ENCODE data around the gene EDEM3. TPM values are rescaled to one million over a fixed set of nuclear protein-coding genes. Genes with fewer than 3 reads are reported as not detected.

Gene EDEM3
- polyA plus RNA-seq, 2 donors = 6.0 to 6.7 TPM

DNA sequence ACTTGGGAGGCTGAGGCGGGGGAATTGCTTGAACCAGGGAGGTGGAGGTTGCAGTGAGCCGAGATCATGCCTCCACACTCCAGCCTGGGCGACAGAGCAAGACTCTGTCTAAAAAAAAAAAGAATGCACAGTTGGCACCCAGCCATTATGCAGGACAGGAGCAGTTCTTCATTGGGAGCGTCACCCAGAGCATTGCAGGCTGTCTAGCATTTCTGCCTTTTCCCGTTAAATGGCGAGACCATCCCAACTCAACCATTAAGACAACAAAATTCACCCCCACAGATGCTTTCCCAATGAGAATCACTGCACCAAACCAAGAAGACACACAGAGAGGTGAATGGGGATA, 105.8 kb downstream of the EDEM3 start:
- Histone ChIP-seq H3K36me3 (ENCODE audit: control insufficient read depth in 2 of 2, insufficient read depth in 2 of 2, low read length in 1 of 2) (no peaks in the 10 kb centered on the region), H3K27me3 (ENCODE audit: control insufficient read depth in 1 of 2, insufficient read depth in 2 of 2, low read length in 2 of 2) (no peaks in the 10 kb centered on the region), H3K27ac (ENCODE audit: low read depth in 2 of 2, low read length in 1 of 2) (no peak overlapping the region), H3K9me3 (ENCODE audit: control insufficient read depth in 2 of 2, insufficient read depth in 1 of 2, low read depth in 1 of 2, low read length in 1 of 2) (no peaks in the 10 kb centered on the region), H3K4me1 (ENCODE audit: control insufficient read depth in 2 of 2, insufficient read depth in 2 of 2, low read length in 1 of 2) (peaks cover 0 to 3% of the 10 kb centered on the region in 2 donors), H3K4me3 (ENCODE audit: low read depth in 1 of 2, low read length in 2 of 2) (no peak overlapping the region)
- WGBS, 2 donors = 78 to 82% methylated on average over 6 of the region's 6 CpGs

DNA sequence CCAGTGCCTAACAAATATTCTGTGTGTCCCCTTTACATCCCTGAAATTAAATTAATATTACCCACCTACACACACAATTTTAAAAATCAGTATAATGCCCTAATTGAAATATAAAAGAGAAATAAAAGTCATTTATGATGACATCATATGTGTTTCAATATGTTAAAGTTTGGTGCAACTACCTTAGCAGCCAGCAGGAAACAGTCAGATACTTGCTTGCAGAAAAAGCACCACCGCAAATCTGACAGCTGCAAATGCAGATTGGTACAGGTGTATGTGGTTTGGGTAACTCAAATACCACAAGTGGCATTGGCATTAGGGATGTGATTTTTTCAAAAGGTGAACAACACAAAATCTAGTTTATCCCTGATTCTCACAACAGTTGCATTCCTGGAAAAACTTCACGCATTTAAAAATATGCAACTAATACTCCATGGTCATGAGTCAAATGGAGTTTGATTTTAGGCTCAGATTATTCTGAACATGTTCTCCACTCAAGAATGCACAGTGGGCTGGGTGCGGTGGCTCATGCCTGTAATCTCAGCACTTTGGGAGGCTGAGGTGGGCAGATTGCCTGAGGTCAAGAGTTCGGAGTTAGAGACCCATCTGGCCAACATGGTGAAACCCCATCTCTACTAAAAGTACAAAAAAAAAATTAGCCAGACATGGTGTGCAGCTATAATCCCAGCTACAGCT, 106.3 kb downstream of the EDEM3 start:
- Histone ChIP-seq H3K4me1 (ENCODE audit: control insufficient read depth in 2 of 2, insufficient read depth in 2 of 2, low read length in 1 of 2) (peaks cover 0 to 3% of the 10 kb centered on the region in 2 donors), H3K27ac (ENCODE audit: low read depth in 2 of 2, low read length in 1 of 2) (no peak overlapping the region), H3K36me3 (ENCODE audit: control insufficient read depth in 2 of 2, insufficient read depth in 2 of 2, low read length in 1 of 2) (no peaks in the 10 kb centered on the region), H3K27me3 (ENCODE audit: control insufficient read depth in 1 of 2, insufficient read depth in 2 of 2, low read length in 2 of 2) (no peaks in the 10 kb centered on the region), H3K9me3 (ENCODE audit: control insufficient read depth in 2 of 2, insufficient read depth in 1 of 2, low read depth in 1 of 2, low read length in 1 of 2) (no peaks in the 10 kb centered on the region), H3K4me3 (ENCODE audit: low read depth in 1 of 2, low read length in 2 of 2) (no peak overlapping the region)
- WGBS, 2 donors = 89 to 94% methylated on average over 4 of the region's 4 CpGs

DNA sequence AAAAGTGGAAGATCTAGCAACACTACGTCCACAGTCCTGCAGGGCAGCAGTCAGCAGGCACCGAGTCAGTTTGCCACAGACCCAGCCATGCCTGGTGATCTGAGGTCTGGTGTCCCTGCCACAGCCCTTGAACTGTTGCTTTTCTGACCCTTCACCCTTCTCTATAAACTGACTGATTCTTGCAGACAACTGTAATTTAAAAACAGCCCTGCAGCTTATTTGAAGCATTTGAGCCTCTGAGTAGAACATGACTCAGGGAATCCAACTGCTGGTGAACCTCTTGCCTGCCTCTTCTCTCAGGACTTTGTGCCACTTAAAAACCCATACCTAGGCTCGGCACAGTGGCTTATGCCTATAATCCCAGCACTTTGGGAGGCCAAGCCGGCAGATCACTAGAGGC, 107.2 kb downstream of the EDEM3 start:
- Histone ChIP-seq H3K4me3 (ENCODE audit: low read depth in 1 of 2, low read length in 2 of 2) (no peak overlapping the region), H3K36me3 (ENCODE audit: control insufficient read depth in 2 of 2, insufficient read depth in 2 of 2, low read length in 1 of 2) (no peaks in the 10 kb centered on the region), H3K27me3 (ENCODE audit: control insufficient read depth in 1 of 2, insufficient read depth in 2 of 2, low read length in 2 of 2) (no peaks in the 10 kb centered on the region), H3K27ac (ENCODE audit: low read depth in 2 of 2, low read length in 1 of 2) (no peak overlapping the region), H3K4me1 (ENCODE audit: control insufficient read depth in 2 of 2, insufficient read depth in 2 of 2, low read length in 1 of 2) (peaks cover 0 to 3% of the 10 kb centered on the region in 2 donors), H3K9me3 (ENCODE audit: control insufficient read depth in 2 of 2, insufficient read depth in 1 of 2, low read depth in 1 of 2, low read length in 1 of 2) (no peaks in the 10 kb centered on the region)
- WGBS, 2 donors = 85 to 87% methylated on average over 4 of the region's 4 CpGs

GRCh38 chr1:184646824-184647223, 107.8 kb downstream of the EDEM3 start:
- H3K27ac ChIP-seq (ENCODE audit: low read depth in 2 of 2, low read length in 1 of 2) = no peak overlapping the region
- 91 to 93% methylated on average over 3 of the region's 3 CpGs for WGBS, 2 donors

GRCh38 chr1:184646178-184646701, 108.4 kb downstream of the EDEM3 start:
- WGBS, 2 donors = 76 to 84% methylated on average over 3 of the region's 3 CpGs
- Histone ChIP-seq H3K9me3 (ENCODE audit: control insufficient read depth in 2 of 2, insufficient read depth in 1 of 2, low read depth in 1 of 2, low read length in 1 of 2) (no peaks in the 10 kb centered on the region), H3K27ac (ENCODE audit: low read depth in 2 of 2, low read length in 1 of 2) (no peak overlapping the region), H3K36me3 (ENCODE audit: control insufficient read depth in 2 of 2, insufficient read depth in 2 of 2, low read length in 1 of 2) (no peaks in the 10 kb centered on the region), H3K27me3 (ENCODE audit: control insufficient read depth in 1 of 2, insufficient read depth in 2 of 2, low read length in 2 of 2) (no peaks in the 10 kb centered on the region), H3K4me3 (ENCODE audit: low read depth in 1 of 2, low read length in 2 of 2) (no peak overlapping the region), H3K4me1 (ENCODE audit: control insufficient read depth in 2 of 2, insufficient read depth in 2 of 2, low read length in 1 of 2) (peaks cover 0 to 3% of the 10 kb centered on the region in 2 donors)

More at GRCh38 chr1:184646824-184647223, 107.8 kb downstream of the EDEM3 start:
- Histone ChIP-seq H3K4me3 (ENCODE audit: low read depth in 1 of 2, low read length in 2 of 2) (no peak overlapping the region), H3K36me3 (ENCODE audit: control insufficient read depth in 2 of 2, insufficient read depth in 2 of 2, low read length in 1 of 2) (no peaks in the 10 kb centered on the region), H3K9me3 (ENCODE audit: control insufficient read depth in 2 of 2, insufficient read depth in 1 of 2, low read depth in 1 of 2, low read length in 1 of 2) (no peaks in the 10 kb centered on the region), H3K4me1 (ENCODE audit: control insufficient read depth in 2 of 2, insufficient read depth in 2 of 2, low read length in 1 of 2) (peaks cover 0 to 3% of the 10 kb centered on the region in 2 donors), H3K27me3 (ENCODE audit: control insufficient read depth in 1 of 2, insufficient read depth in 2 of 2, low read length in 2 of 2) (no peaks in the 10 kb centered on the region)

DNA sequence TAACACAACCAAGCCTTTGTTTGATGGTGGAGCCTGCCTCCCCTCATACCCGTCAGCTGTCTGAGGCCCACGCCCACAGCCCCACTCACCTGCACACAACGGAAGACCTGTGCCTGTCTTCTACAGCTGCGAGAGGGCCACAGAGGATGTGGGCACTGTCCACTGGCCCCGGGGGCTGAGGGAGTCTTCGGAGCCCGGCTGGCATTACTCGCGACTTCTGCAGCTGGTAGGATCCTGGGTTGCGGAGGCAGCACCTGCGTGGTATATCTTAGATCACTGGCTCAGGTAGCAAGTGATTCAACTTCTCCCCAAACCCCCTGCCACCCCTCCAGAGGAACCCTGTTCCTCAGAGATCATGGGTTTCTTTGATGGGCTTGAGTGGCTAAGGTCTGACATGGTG, 109.9 kb downstream of the EDEM3 start:
- no peaks in the 10 kb centered on the region for H3K36me3 ChIP-seq (ENCODE audit: control insufficient read depth in 2 of 2, insufficient read depth in 2 of 2, low read length in 1 of 2)
- H3K4me1 ChIP-seq (ENCODE audit: control insufficient read depth in 2 of 2, insufficient read depth in 2 of 2, low read length in 1 of 2) = peaks cover 0 to 3% of the 10 kb centered on the region in 2 donors
- H3K27me3 ChIP-seq (ENCODE audit: control insufficient read depth in 1 of 2, insufficient read depth in 2 of 2, low read length in 2 of 2) = no peaks in the 10 kb centered on the region
- H3K27ac ChIP-seq (ENCODE audit: low read depth in 2 of 2, low read length in 1 of 2) = no peak overlapping the region
- no peak overlapping the region for H3K4me3 ChIP-seq (ENCODE audit: low read depth in 1 of 2, low read length in 2 of 2)
- no peaks in the 10 kb centered on the region for H3K9me3 ChIP-seq (ENCODE audit: control insufficient read depth in 2 of 2, insufficient read depth in 1 of 2, low read depth in 1 of 2, low read length in 1 of 2)
- 91 to 96% methylated on average over 11 of the region's 11 CpGs for WGBS, 2 donors

DNA sequence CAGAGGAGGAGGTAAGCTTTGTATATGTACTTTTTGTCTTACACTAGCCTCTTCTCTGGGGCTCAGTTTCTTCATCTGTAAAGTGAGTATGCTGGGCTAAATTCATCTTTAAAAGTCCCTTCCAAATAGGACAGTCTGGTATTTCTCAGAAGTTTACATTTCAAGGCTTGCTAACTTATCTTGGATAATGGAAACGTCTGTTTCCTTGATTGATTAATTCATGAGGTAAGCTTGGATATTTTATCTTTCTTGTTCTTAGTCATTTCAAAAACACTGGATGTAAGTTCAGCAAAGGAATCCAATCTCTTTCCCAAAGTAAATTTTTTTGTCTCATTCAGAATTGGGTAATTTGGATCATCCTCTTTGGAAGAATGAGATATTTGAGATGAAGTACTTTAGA, 111.0 kb downstream of the EDEM3 start:
- 20 to 29% methylated on average over 1 of the region's 1 CpG for WGBS, 2 donors
- H3K27ac ChIP-seq (ENCODE audit: low read depth in 2 of 2, low read length in 1 of 2) = no peak overlapping the region
- H3K36me3 ChIP-seq (ENCODE audit: control insufficient read depth in 2 of 2, insufficient read depth in 2 of 2, low read length in 1 of 2) = no peaks in the 10 kb centered on the region
- H3K4me3 ChIP-seq (ENCODE audit: low read depth in 1 of 2, low read length in 2 of 2) = no peak overlapping the region
- H3K27me3 ChIP-seq (ENCODE audit: control insufficient read depth in 1 of 2, insufficient read depth in 2 of 2, low read length in 2 of 2) = no peaks in the 10 kb centered on the region
- no peaks in the 10 kb centered on the region for H3K9me3 ChIP-seq (ENCODE audit: control insufficient read depth in 2 of 2, insufficient read depth in 1 of 2, low read depth in 1 of 2, low read length in 1 of 2)
- peaks cover 0 to 3% of the 10 kb centered on the region in 2 donors for H3K4me1 ChIP-seq (ENCODE audit: control insufficient read depth in 2 of 2, insufficient read depth in 2 of 2, low read length in 1 of 2)

DNA sequence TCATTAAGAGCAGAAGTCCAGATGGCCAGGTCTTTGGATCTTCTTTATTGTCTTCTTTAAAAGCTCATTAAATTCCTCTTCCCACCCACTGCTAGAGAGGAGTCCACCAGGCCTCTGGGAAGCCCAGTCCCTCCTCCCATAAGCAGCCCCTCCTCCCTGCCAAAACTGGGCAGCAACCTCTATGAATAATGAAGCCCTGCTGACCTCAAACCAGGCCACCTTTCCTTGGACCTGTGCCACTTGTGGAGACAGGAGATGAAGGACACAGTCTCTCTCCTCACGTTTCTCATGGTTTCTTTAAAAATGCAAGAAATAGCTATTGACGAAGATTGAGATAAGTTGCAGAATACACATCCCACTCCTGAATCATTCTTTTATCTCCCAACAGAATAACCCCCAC, 112.8 kb downstream of the EDEM3 start:
- no peaks in the 10 kb centered on the region for H3K36me3 ChIP-seq (ENCODE audit: control insufficient read depth in 2 of 2, insufficient read depth in 2 of 2, low read length in 1 of 2)
- WGBS, 2 donors = 82% methylated on average over 2 of the region's 2 CpGs
- H3K9me3 ChIP-seq (ENCODE audit: control insufficient read depth in 2 of 2, insufficient read depth in 1 of 2, low read depth in 1 of 2, low read length in 1 of 2) = no peaks in the 10 kb centered on the region

GRCh38 chr1:184640505-184640904, 114.2 kb downstream of the EDEM3 start:
- no peaks in the 10 kb centered on the region for H3K27me3 ChIP-seq (ENCODE audit: control insufficient read depth in 1 of 2, insufficient read depth in 2 of 2, low read length in 2 of 2)
- 83 to 93% methylated on average over 3 of the region's 3 CpGs for WGBS, 2 donors

More for the DNA sequence above, 112.8 kb downstream of the EDEM3 start:
- Histone ChIP-seq H3K4me3 (ENCODE audit: low read depth in 1 of 2, low read length in 2 of 2) (no peak overlapping the region), H3K27ac (ENCODE audit: low read depth in 2 of 2, low read length in 1 of 2) (no peak overlapping the region), H3K27me3 (ENCODE audit: control insufficient read depth in 1 of 2, insufficient read depth in 2 of 2, low read length in 2 of 2) (no peaks in the 10 kb centered on the region), H3K4me1 (ENCODE audit: control insufficient read depth in 2 of 2, insufficient read depth in 2 of 2, low read length in 1 of 2) (no peaks in the 10 kb centered on the region)

More at GRCh38 chr1:184640505-184640904, 114.2 kb downstream of the EDEM3 start:
- Histone ChIP-seq H3K4me3 (ENCODE audit: low read depth in 1 of 2, low read length in 2 of 2) (no peak overlapping the region), H3K4me1 (ENCODE audit: control insufficient read depth in 2 of 2, insufficient read depth in 2 of 2, low read length in 1 of 2) (peaks cover 0 to 2% of the 10 kb centered on the region in 2 donors), H3K36me3 (ENCODE audit: control insufficient read depth in 2 of 2, insufficient read depth in 2 of 2, low read length in 1 of 2) (no peaks in the 10 kb centered on the region), H3K27ac (ENCODE audit: low read depth in 2 of 2, low read length in 1 of 2) (no peak overlapping the region), H3K9me3 (ENCODE audit: control insufficient read depth in 2 of 2, insufficient read depth in 1 of 2, low read depth in 1 of 2, low read length in 1 of 2) (no peaks in the 10 kb centered on the region)

Data from esophagus (tissue), 2 donors.